Measurements from ENCODE around the gene PRKCE.
"Not testable (repeated sequence)": the region's sequence is repeated elsewhere in the genome, so short reads cannot be mapped to it uniquely, and the experiment has no call there.

Gene PRKCE

GRCh38 chr2:45845566-45845965 lies 194.1 kb downstream of the PRKCE start:
- no peak for DNase-seq

GRCh38 chr2:45849491-45850283 lies 198.2 kb downstream of the PRKCE start:
- no peak for DNase-seq

DNA sequence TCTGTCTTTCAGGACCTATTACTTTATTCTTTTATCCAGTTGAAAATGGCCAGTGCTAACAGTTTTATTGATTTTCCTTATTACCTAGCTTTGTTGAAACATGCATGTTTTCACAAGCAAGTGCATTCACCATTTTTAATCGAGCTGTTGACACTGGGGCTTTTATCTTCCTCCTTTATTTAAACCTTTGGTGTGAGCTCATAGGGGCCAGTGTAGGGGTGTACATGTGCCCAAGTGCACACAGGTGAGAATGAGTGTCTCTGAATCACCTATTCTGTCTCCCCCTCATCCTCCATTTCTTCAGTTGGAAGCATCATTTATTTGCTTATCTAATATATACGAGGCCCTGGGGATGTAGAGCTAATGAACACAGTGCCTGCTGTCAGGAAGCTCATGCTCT lies 199.1 kb downstream of the PRKCE start:
- DNase-seq: no peak

GRCh38 chr2:45851111-45851510 lies 199.6 kb downstream of the PRKCE start:
- no peak for DNase-seq

DNA sequence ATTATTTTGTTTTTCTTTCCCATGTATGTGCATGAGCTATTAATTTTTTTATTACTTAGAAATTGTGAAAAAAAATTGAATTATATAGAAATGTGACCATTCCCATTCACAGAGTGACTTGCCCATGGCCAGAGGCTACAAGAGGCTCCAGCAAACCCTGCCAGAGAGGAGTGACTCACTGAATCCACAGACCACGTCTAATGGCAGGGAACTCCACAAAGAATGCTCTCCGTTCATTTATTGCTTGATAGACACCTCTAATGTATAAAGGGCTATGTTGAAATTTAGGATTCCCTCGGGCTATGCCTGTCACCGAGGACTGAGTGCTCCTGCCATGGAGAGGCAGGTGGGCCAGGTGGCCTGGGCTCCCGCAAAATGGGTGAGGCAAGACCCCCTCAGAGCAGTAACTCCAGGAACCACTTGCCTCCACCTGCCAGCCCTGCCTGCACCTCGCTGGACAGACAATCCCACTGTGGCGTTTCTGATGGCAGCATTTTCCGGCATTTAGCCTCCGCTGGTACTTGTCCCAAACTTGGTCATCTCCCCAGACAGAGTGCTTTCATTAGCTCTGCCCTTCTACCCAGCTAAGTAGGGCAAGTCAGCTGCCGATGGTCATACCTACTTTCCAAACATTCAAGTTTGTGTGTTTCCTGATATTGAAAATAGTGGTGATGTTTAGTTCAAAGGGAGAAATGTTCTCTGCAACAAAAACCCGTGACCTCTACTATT lies 200.3 kb downstream of the PRKCE start:
- no peak for DNase-seq

- DNase-seq: no peak
Measured at GRCh38 chr2:45852450-45853150, 201.1 kb downstream of the PRKCE start.

DNA sequence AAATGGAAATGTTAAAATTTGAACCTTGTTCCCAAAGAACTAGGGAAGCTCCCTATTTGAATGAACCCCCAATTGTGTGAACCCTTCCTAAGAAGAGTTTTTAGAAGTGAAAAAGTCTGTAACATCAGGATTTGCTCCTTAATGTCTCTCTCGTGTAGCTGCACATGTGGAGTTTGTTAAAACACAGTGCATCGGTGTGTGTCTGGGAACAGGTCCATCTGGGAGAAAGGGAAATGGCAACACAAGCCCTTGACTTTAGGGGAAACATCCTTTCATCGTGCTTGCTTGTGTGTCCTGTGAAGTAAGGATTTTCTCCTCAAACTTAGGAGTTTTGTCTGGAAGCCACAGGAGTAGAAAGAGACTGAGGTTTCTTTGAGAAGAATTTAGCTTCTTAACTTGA lies 203.9 kb downstream of the PRKCE start:
- no peak for DNase-seq

GRCh38 chr2:45856391-45857274 lies 205.2 kb downstream of the PRKCE start:
- no peak for DNase-seq

DNA sequence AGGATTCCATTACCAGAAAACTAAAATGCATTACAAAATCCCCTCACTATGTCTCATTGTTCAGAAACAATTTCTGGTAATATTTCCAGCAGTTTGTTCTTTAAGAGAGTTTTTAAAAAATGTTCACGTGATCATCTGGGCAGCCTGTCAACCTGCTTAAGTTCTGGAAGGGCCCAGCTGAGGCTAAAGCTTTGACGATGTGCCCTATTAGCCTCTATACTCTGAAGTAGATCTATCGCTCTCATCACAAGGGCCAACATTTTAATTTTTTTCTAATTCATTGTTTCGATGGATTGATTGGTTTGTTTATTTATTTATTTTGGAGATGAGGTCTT lies 205.8 kb downstream of the PRKCE start:
- DNase-seq: no peak

DNA sequence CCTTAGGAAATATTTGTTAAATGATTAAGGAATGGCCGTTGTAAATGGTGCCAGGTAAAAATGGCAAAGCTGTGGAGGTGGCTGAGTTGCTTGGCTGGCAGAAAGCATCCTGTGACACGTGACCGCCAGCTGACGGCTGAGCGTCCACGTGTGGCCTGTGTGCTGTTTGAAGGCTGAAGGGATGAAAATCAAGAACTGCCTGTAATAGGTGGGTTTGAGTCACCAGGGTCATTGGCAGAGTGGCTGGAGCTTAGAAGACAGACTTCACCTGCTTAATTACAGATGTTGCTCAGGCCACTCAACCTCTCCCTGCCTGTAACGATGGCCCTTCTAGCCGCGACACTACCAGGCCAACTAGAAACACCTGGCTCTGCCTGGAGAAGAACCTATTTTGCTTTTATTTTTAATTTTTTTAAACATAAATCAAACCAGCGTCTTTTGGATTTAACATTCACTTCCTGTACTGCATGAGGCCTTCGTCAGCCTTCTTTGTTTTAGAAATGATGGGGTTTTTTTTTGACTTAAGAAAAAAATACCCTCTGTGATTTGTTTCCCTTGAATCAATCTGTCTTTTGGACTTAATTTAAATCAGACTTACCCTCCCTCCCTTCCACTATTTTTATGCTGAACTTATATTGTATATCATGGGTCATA lies 206.5 kb downstream of the PRKCE start:
- no peak for DNase-seq

DNA sequence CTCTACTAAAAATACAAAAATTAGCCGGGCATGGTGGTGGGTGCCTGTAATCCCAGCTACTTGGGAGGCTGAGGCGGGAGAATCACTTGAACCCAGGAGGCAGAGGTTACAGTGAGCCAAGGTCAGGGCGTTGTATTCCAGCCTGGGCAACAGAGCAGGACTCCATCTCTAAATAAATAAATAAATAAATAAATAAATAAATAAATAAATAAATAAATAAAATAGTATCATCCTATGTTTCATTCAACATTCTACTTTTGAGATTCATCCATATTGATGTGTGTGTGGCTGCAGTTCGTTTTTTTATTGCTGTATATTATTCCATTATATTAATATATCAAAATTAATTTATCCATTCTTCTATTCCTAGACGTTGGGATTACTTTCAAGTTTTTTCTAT lies 207.4 kb downstream of the PRKCE start:
- DNase-seq: not testable (repeated sequence)

- no peak for DNase-seq
Measured at GRCh38 chr2:45859682-45860081, 208.2 kb downstream of the PRKCE start.

GRCh38 chr2:45860136-45861121 lies 209.0 kb downstream of the PRKCE start:
- DNase-seq: peak; percentile 18

DNA sequence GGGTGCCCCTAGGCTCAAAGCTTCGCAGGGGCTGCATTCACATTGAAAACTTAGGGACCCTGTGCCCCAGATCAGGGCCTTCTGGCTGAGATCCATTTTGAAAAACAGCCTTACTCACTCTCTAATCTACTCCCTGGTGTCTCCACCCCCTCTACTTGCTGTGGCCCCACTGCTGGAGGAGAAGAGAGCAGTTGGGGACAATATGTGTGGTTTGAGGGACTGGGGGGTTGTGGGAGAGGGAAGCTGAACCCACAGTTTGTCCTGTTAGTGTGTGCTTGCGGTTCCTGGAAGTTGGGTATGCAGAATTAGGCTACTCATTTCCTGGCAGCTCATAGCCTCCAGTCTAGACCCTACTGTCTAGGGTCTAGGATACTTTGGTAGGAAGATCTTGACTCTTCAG lies 211.4 kb downstream of the PRKCE start:
- DNase-seq: no peak

DNA sequence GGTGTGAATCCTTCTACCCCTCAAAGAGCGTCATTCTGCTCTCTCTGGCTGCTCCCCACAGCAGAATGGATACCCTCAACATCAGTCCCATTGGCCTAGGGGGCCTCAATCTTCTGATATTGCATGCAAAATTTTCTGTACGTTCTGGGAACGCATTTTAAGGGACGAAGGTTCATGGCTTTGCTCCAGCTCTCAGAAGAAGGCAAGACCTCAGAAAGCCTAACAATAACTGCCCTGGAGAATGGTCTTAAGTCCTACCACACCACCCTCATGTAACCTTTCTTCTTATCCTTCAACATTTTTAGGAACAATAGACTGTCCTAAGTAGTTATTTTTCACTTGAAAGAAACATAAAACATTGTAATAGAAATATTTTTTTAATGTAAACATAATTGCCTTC lies 212.6 kb downstream of the PRKCE start:
- DNase-seq: no peak

- no peak for DNase-seq
Measured at GRCh38 chr2:45867349-45867748, 215.9 kb downstream of the PRKCE start.

DNA sequence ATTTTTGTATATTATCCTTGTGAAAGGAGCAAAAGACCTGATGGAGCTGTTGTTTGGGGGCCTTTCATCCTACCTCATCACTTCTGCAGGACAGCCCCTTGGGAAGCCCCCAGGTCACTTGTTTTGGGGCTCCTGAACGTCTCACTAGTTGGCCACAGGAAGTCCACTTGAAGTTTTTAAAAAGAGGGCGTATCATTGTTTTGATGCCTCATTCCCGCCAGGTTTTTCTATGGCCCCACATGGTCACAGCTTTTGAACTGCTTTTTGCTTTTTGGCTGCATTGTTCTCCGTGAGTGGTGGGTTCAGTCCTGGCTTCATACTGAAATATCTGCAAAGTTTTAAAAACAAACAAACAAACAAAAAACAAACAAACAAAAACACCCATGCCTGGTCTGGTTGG lies 216.3 kb downstream of the PRKCE start:
- no peak for DNase-seq

DNA sequence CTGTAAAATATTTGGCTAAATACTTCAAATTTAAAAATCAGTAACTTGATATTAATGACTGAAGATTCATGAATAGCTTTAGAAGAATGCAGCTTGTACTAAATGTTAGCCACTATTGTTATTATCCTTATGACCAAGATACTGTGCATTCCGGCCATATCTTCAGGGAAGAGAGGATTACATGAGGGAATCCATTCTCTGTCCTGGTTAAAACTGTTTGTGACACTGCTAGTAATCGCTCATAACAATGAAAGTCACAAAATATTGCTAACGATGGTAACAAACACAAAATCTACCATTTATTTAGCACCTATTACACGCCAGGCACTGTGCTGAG lies 217.7 kb downstream of the PRKCE start:
- no peak for DNase-seq

DNA sequence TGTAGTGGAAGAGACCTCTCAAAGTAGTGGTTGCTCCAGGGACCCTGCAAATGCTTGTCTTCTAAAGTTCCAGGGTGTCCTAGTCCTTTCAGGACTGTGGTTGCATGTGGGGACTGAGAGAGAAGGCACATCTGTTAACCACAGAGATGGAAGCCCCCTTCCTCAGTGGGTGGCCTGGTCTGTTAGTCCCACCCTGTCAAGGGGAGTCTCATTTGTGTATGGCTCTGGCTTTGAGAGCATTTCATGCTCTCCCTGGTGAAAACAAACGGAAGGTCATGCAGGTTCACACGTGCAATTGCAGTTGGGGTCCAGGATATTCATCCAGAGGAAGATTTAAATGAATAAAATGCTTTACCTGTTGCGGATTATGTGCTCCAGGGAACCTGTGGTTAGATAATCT lies 219.6 kb downstream of the PRKCE start:
- DNase-seq: no peak

DNA sequence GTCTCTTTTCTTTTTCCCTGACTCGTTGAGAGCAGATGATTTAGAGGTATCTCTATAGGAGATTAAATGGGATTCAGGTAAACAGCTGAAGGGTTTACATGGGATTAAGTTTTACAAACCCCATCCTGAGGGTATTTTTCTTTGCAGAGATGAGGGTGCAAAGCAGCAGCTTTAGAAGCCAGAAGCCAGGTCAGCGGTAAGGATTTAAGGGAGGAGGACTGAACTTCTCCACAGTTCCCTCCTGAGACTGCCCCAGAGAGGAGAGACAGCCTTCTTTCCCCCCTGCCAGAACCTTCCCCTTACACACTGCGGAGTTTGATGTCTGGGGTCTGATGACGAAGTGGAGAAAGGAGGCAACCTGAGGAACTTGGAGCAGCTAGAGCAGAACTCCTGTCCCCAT lies 220.1 kb downstream of the PRKCE start:
- no peak for DNase-seq

DNA sequence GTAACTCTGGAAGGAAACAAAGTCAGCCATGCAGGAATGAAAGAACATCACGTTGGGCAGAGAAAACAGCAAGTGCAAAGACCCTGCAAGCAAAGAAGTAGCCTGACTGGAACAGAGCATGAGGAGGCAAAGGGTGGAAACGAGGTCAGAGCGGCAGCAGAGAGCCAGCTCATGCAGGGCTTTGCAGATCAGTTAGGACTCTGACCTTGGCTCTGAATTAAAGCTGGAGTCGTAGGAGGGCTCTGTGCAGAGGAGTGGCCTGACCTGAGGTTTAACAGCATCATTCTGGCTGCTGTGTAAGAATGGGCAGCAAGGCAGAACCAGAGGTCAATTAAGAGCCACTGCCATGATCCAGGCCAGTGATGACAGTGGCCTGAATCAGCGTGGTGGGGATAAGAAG lies 220.7 kb downstream of the PRKCE start:
- DNase-seq: no peak
